Erythroblast (primary cell): ENCODE data around the gene NSD1.

ENCODE experiments used
- GATA1 ChIP-seq: IDR thresholded peaks from 2 replicates; pipeline ENCODE4 v1.6.1; 2011; ENCODE audit warnings: low read depth, mild to moderate bottlenecking, control low read depth, low read length, moderate library complexity
- POLR2A ChIP-seq: IDR thresholded peaks from 2 replicates; pipeline ENCODE4 v1.6.1; 2011; ENCODE audit warnings: mild to moderate bottlenecking, low read length

DNA sequence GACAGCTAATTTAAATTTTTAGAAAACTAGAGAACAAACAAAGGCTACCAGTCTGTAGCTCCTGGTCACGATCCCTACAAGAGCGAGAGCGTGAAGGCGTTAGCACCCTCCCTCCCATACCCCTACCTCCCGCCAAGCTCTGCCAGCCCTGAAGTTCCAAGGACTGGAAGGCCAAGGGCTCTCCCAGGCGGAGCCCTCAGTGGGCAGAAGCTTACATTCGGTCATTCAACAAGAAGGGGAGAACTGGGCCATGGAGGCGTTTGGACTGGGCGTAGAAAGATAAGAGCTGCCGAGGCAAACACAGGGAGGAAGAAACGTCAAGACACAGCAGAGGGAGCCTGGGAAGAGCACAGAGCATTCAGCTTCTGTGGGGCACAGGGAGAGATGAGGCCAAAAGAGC, 175.2 kb downstream of the NSD1 start:
- TF ChIP-seq POLR2A (no peak), GATA1 (no peak)
